GM19467 (cell line): ENCODE results near the gene C2orf92.
"Not testable (repeated sequence)": the region's sequence is repeated elsewhere in the genome, so short reads cannot be mapped to it uniquely, and the experiment has no call there.

ENCODE experiments used
- ATAC-seq: cut with Tn5 transposase; IDR thresholded peaks from one replicate; pipeline ENCODE4 v1.9.1; 2021; ENCODE audit warnings: mild to moderate bottlenecking, moderate library complexity; ENCODE audit not compliant: unreplicated experiment

Gene C2orf92

GRCh38 chr2:97688062-97688827 is 18.7 kb downstream of the C2orf92 start:
- ATAC-seq = no peak

- no peak for ATAC-seq
These were observed 21.7 kb downstream of the C2orf92 start for GRCh38 chr2:97691166-97691565.

GRCh38 chr2:97693476-97693875 is 24.0 kb downstream of the C2orf92 start:
- no peak for ATAC-seq

GRCh38 chr2:97695744-97696143 is 26.2 kb downstream of the C2orf92 start:
- ATAC-seq = no peak

DNA sequence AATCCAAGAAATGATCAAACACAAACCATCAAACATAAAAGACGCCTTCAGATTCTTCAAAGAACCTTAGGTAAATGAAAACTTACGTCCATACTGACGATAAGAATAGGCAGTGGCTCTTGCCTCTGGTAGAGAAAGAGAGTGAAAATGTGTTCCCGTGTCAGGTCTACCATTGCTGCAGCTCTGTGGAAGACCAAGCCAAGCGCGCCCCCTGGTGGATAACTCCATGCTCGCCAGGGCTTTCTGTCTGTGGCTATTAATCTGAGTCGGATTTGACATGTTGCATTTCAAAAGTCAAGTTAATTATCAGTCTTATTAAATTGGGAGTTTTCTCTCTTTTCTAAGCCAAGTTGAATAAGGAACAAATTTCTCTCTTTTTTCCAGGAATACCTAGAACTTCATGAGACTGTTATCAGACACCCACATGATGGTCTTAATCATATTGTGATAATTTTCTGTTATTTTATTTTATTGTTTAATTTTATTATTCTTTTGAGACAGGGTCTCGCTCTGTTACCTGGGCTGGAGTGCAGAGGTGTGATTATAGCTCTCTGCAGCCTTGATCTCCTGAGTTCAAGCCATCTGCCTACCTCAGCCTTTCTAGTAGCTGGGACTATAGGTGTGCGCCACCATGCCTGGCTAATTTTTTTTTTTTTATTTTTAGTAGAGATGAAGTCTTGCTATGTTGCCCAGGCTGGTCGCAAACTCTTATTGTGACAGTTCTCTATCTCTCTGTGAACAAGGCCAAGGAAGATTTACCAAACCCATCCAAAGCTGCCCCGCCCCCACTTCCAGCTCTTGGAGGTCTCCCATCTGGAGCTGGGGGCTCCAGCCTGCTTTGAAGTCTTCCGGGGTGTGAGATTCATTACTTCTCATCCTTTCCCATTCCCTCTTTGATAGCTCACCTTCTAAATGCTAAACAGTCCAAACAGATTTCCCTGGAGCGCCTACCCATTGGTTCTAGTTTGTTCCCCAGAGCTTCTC is 28.0 kb downstream of the C2orf92 start:
- ATAC-seq = no peak

DNA sequence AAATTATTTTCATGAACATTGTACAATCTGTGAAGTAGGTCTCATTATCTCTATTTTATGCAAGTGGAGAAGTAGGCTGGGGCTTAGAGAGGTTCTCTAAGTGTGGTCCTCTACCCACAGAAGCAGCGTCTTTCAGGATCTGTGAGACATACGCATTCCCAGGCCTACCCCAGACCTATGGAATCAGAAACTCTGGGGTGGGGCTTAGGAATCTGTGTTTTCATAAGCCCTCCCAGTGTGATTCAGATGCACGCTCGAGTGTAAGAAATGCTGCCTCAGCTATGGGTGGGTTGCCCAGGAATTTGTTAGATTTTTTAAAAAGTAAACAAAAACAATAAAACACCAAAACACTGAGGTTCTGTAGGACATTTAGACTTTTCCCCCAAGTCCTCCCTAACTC is 29.0 kb downstream of the C2orf92 start:
- no peak for ATAC-seq

DNA sequence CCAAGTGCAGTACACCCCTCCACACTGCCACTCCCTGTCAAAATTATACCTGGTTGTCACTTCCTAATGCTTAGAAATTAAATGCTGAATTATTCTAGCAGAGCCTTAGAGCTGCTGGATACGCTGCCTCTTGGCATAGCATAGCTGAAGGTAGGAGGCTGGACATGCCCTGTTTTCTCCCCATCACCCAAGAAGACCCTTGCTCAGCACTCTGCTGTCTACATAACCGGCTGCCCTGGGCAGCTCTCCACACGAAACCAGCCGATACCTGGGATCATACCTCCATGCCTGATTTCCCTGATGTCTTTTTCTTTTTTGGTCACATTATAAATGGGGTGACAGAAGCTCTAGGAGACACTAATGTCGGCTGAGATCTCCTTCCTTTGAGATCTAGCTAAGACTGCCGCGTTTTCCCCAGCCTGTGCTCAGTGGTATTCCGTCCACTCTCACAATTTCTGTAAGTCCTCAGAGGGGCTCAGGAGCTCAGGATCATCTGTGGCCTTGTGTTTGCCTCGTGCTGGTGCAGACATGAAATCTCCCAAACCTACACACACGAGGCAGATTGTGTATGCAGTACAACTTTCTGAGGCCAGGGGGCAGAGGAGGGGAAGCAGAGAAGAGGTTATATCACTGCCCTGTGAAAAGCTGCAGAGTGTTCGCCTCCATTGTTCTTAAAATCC is 30.4 kb downstream of the C2orf92 start:
- ATAC-seq = no peak

DNA sequence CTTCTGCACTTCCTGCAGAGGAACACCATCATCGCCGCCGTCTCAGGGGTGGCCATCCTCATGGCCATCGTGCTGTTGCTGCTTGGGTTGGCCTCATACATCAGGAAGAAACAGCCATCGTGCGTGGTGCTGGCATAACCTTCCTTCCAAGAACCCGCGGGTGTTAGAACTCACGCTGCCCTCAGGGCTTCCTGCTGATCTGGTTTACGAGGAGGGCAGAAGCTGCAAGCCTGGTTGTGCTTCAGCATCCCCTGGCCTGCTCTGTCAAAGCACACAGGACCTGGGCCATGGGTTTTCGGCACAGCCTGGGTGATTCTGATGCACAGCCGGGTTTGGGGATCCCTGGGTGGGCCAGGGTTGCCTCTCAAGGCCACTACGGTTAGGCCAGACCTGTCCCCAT is 31.7 kb downstream of the C2orf92 start:
- ATAC-seq = no peak

DNA sequence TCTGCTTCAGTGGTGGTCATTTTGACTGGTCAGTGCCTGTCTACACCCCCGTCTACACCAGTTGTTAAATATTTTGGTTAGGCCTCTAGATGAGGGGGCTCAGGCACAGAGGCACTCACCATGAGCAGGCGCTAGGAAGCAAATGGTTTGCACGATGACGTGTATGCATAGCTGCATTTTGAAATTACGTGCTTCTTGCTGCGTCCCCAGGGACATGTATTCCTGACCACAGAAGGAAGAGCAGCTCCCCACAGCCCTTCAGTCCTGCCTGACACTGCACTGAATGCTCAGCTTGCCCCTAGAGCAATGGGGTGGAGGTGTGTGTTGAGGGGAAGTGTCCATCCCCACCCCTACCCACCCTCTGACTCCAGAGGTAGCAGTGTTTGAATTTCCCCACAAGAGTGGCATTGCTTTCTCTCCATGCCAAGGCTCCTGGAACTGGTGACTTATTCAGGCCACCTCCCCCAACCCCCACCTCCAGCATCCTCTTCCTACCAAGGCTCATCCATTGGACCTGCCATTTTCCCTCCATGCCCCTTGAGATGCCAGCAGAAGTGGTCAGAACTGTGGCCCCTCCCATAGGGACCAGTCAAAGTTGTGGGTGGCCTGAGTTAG is 32.4 kb downstream of the C2orf92 start:
- no peak for ATAC-seq

DNA sequence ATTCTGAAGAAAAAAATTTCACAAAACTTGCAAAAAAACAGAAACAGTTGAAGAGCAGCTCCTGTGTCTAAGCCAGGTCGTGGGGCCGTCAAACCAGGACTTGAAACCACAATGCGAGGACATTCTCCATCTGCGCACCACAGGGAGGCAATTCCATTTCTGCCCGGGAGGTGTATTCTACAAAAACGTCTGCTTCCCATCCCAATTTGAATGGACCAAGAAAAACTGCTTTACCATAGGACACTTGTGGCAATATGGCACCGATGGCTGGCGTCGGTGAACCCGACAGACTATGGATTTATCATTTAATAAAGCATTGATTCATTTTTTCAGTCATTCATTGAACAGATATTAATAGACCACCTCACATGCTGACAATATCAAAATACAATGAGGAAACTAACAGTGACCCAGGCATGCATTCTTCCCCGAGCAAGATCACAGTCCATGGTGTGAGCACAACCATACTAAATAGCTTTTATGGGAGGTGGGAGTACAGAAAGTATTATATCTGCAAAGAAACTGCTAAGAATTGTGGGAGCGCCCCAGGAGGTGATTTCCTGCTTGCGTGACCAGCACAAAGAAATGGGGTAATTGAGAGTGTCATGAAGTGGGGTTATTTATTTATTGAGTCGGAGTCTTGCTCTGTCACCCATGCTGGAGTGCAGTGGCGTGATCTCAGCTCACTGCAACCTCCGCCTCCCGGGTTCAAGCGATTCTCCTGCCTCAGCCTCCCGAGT is 33.4 kb downstream of the C2orf92 start:
- ATAC-seq = no peak

DNA sequence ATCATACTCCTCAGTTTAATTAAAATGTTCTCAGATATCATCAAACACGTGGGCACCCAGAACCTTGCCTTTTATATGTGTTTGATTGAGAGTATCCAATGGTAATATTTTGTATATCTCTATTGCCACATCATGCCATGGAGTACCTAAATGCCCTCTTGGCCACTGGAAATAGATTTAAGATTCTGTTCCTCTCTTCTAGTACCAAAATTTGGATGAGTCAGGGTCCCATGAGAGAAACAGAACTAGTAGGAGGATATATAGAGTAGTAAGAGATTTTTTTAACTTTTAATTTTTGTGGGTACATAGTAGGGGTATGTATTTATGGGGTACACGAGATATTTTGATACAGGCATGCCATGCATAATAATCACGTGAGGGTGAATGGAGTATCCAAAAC is 34.2 kb downstream of the C2orf92 start:
- ATAC-seq = no peak

- no peak for ATAC-seq
These were observed 35.5 kb downstream of the C2orf92 start for GRCh38 chr2:97704989-97705388.

DNA sequence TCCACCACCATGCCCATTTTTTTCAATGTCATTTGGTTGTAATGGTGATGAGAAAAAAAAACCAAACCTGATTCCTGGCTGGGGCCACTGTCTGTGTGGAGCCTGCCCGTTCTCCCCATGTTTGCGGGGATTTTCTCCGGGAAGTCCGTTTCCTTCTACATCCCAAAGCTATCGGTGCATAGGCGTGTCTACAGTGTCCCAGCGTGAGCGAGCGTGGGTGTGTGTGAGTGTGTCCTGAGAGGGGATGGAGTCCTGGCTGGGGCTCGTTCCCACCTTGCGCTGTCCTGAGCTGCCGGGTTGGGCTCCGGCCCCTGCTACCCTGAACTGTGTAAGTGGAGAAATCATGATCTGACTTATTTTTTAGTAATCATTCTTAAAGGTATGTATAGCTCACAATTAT is 36.6 kb downstream of the C2orf92 start:
- ATAC-seq = no peak

- no peak for ATAC-seq
These were observed 37.3 kb downstream of the C2orf92 start for GRCh38 chr2:97706708-97707345.

GRCh38 chr2:97707362-97708047 is 38.0 kb downstream of the C2orf92 start:
- ATAC-seq = no peak

- ATAC-seq = no peak
These were observed 38.5 kb downstream of the C2orf92 start for GRCh38 chr2:97708048-97708380.

DNA sequence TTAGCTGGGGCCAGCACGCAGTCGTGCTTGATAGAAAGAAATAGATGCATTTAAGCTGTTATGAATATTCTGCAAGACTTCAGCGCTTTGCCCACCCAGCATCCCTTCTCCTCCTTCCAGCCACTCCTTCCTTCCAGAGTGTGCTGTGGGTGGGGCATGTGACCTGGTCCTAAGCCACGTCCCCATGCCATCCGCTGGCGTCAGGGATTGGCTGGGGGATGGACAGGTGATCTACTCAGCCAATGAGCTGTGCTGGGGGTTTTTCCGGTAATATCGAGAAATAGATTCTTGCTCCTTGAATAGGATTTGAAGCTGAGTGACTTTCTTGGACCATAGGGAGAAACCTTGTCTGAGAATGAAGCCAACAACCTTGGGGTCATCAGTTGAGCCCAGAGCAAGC is 39.1 kb downstream of the C2orf92 start:
- ATAC-seq = no peak

DNA sequence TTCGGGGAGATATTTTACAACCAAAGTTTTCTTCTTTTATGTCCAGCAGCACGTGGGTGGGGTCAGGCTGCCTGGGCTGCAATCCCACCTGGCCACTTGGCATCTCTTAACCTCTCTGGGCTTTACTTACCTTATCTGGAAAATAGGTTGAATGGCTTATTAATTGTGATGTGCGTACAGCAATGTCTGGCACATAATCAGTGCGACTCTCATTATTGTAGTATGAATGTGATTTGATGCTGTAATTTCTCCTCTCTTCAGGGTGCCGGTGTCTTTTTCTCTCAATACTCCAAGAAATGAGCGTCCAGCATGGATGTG is 41.8 kb downstream of the C2orf92 start:
- no peak for ATAC-seq

GRCh38 chr2:97712175-97712574 is 42.7 kb downstream of the C2orf92 start:
- ATAC-seq = not testable (repeated sequence)
